ENCODE data around the gene TULP4. TPM values are rescaled to one million over a fixed set of nuclear protein-coding genes. Genes with fewer than 3 reads are reported as not detected.

Gene TULP4, protein sequence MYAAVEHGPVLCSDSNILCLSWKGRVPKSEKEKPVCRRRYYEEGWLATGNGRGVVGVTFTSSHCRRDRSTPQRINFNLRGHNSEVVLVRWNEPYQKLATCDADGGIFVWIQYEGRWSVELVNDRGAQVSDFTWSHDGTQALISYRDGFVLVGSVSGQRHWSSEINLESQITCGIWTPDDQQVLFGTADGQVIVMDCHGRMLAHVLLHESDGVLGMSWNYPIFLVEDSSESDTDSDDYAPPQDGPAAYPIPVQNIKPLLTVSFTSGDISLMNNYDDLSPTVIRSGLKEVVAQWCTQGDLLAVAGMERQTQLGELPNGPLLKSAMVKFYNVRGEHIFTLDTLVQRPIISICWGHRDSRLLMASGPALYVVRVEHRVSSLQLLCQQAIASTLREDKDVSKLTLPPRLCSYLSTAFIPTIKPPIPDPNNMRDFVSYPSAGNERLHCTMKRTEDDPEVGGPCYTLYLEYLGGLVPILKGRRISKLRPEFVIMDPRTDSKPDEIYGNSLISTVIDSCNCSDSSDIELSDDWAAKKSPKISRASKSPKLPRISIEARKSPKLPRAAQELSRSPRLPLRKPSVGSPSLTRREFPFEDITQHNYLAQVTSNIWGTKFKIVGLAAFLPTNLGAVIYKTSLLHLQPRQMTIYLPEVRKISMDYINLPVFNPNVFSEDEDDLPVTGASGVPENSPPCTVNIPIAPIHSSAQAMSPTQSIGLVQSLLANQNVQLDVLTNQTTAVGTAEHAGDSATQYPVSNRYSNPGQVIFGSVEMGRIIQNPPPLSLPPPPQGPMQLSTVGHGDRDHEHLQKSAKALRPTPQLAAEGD (N-terminal part only)
- 19.5 TPM for polyA plus RNA-seq (2013, experiment 1 of 2)
- 17.6 TPM for polyA plus RNA-seq (2013, experiment 2 of 2)

- DNase-seq: no peak
- Histone ChIP-seq H3K14ac (ENCODE audit: low read length in 2 of 2) (no peak within 1 kb of the TSS), H2BK5ac (ENCODE audit: low read depth, low read length, poor library complexity, severe bottlenecking) (no peak within 1 kb of the TSS), H2BK120ac (ENCODE audit: low read depth, low read length) (no peak within 1 kb of the TSS), H3K9me3 (ENCODE audit: control insufficient read depth, low read length) (peaks cover 4% of the 10 kb centered on the region), H3K9ac (ENCODE audit: low read length) (no peak within 1 kb of the TSS), H2AK5ac (ENCODE audit: low read length, severe bottlenecking) (no peak within 1 kb of the TSS), H3K27ac (ENCODE audit: low read length, poor library complexity, severe bottlenecking) (no peak within 1 kb of the TSS), H2BK12ac (ENCODE audit: low read length in 2 of 2) (no peak within 1 kb of the TSS), H3K27me3 (ENCODE audit: control insufficient read depth in 1 of 2, insufficient read depth in 1 of 2, low read length in 2 of 2) (no peaks in the 10 kb centered on the region), H4K91ac (ENCODE audit: low read length) (no peak within 1 kb of the TSS), H3K4me2 (ENCODE audit: low read length, poor library complexity, severe bottlenecking) (no peak within 1 kb of the TSS), H3K79me1 (replicated peaks; ENCODE audit: low read length, poor library complexity, severe bottlenecking) (peaks cover 19% of the 10 kb centered on the region), H3K18ac (ENCODE audit: low read depth in 1 of 2, low read length in 2 of 2) (no peak within 1 kb of the TSS), H3K4ac (ENCODE audit: low read depth in 1 of 2, low read length in 2 of 2) (no peak within 1 kb of the TSS), H4K8ac (ENCODE audit: low read length) (no peak within 1 kb of the TSS), H2BK15ac (ENCODE audit: low read depth, poor library complexity, severe bottlenecking) (no peak within 1 kb of the TSS), H3K4me3 (ENCODE audit: insufficient read depth in 1 of 2, low read depth in 1 of 2, low read length in 2 of 2) (no peak within 1 kb of the TSS), H3K4me1 (ENCODE audit: control insufficient read depth, insufficient read depth, low read depth, low read length) (no peaks in the 10 kb centered on the region), H2AFZ (ENCODE audit: low read depth, low read length) (no peak within 1 kb of the TSS), H3K36me3 (ENCODE audit: control insufficient read depth in 1 of 2, insufficient read depth in 2 of 2, low read depth in 1 of 2, low read length in 2 of 2) (peaks cover 12 to 41% of the 10 kb centered on the region in 2 experiments), H3K23ac (ENCODE audit: low read length in 2 of 2) (no peak within 1 kb of the TSS)
- WGBS: 81% methylated on average over 6 of the region's 6 CpGs
These were observed at the start of gene TULP4 for GRCh38 chr6:158312165-158312564. TSS of gene TULP4 (plus strand) at chr6:158312465. CDS start at chr6:158314017, 1,552 bp downstream.

GRCh38 chr6:158262755-158263154 lies 49.5 kb upstream of the TULP4 start:
- no peak overlapping the region for H4K91ac ChIP-seq (ENCODE audit: low read length)
- H3K14ac ChIP-seq (ENCODE audit: low read length in 2 of 2): no peak overlapping the region

GRCh38 chr6:158264180-158264579 lies 48.1 kb upstream of the TULP4 start:
- Histone ChIP-seq H2BK12ac (ENCODE audit: low read length in 2 of 2) (no peak overlapping the region), H2BK120ac (ENCODE audit: low read depth, low read length) (no peak overlapping the region), H3K4ac (ENCODE audit: low read depth in 1 of 2, low read length in 2 of 2) (no peak overlapping the region), H4K8ac (ENCODE audit: low read length) (no peak overlapping the region), H3K4me3 (ENCODE audit: insufficient read depth in 1 of 2, low read depth in 1 of 2, low read length in 2 of 2) (no peak overlapping the region), H3K18ac (ENCODE audit: low read depth in 1 of 2, low read length in 2 of 2) (no peak overlapping the region), H3K9ac (ENCODE audit: low read length) (no peak overlapping the region), H2BK15ac (ENCODE audit: low read depth, poor library complexity, severe bottlenecking) (no peak overlapping the region), H2BK5ac (ENCODE audit: low read depth, low read length, poor library complexity, severe bottlenecking) (no peak overlapping the region), H3K4me2 (ENCODE audit: low read length, poor library complexity, severe bottlenecking) (no peak overlapping the region), H3K79me1 (replicated peaks; ENCODE audit: low read length, poor library complexity, severe bottlenecking) (peaks cover 35% of the 10 kb centered on the region), H3K27ac (ENCODE audit: low read length, poor library complexity, severe bottlenecking) (no peak overlapping the region), H2AFZ (ENCODE audit: low read depth, low read length) (no peak overlapping the region), H3K9me3 (ENCODE audit: control insufficient read depth, low read length) (no peaks in the 10 kb centered on the region), H3K4me1 (ENCODE audit: control insufficient read depth, insufficient read depth, low read depth, low read length) (no peaks in the 10 kb centered on the region), H3K36me3 (ENCODE audit: control insufficient read depth in 1 of 2, insufficient read depth in 2 of 2, low read depth in 1 of 2, low read length in 2 of 2) (peaks cover 0 to 6% of the 10 kb centered on the region in 2 experiments), H3K23ac (ENCODE audit: low read length in 2 of 2) (no peak overlapping the region), H3K14ac (ENCODE audit: low read length in 2 of 2) (no peak overlapping the region), H4K91ac (ENCODE audit: low read length) (no peak overlapping the region), H2AK5ac (ENCODE audit: low read length, severe bottlenecking) (no peak overlapping the region), H3K27me3 (ENCODE audit: control insufficient read depth in 1 of 2, insufficient read depth in 1 of 2, low read length in 2 of 2) (no peaks in the 10 kb centered on the region)
- 98% methylated on average over 9 of the region's 10 CpGs for WGBS
- no peak for DNase-seq

More at GRCh38 chr6:158262755-158263154, 49.5 kb upstream of the TULP4 start:
- Histone ChIP-seq H2AK5ac (ENCODE audit: low read length, severe bottlenecking) (no peak overlapping the region), H3K18ac (ENCODE audit: low read depth in 1 of 2, low read length in 2 of 2) (no peak overlapping the region), H4K8ac (ENCODE audit: low read length) (no peak overlapping the region), H3K9ac (ENCODE audit: low read length) (no peak overlapping the region), H3K27me3 (ENCODE audit: control insufficient read depth in 1 of 2, insufficient read depth in 1 of 2, low read length in 2 of 2) (no peaks in the 10 kb centered on the region), H3K27ac (ENCODE audit: low read length, poor library complexity, severe bottlenecking) (no peak overlapping the region), H2AFZ (ENCODE audit: low read depth, low read length) (no peak overlapping the region), H2BK120ac (ENCODE audit: low read depth, low read length) (no peak overlapping the region), H3K4me2 (ENCODE audit: low read length, poor library complexity, severe bottlenecking) (no peak overlapping the region), H3K4ac (ENCODE audit: low read depth in 1 of 2, low read length in 2 of 2) (no peak overlapping the region), H2BK15ac (ENCODE audit: low read depth, poor library complexity, severe bottlenecking) (no peak overlapping the region), H2BK12ac (ENCODE audit: low read length in 2 of 2) (no peak overlapping the region), H3K23ac (ENCODE audit: low read length in 2 of 2) (no peak overlapping the region), H3K79me1 (replicated peaks; ENCODE audit: low read length, poor library complexity, severe bottlenecking) (peaks cover 40% of the 10 kb centered on the region), H3K9me3 (ENCODE audit: control insufficient read depth, low read length) (no peaks in the 10 kb centered on the region), H2BK5ac (ENCODE audit: low read depth, low read length, poor library complexity, severe bottlenecking) (no peak overlapping the region), H3K36me3 (ENCODE audit: control insufficient read depth in 1 of 2, insufficient read depth in 2 of 2, low read depth in 1 of 2, low read length in 2 of 2) (peaks cover 0 to 6% of the 10 kb centered on the region in 2 experiments), H3K4me1 (ENCODE audit: control insufficient read depth, insufficient read depth, low read depth, low read length) (no peaks in the 10 kb centered on the region), H3K4me3 (ENCODE audit: insufficient read depth in 1 of 2, low read depth in 1 of 2, low read length in 2 of 2) (no peak overlapping the region)
- DNase-seq: no peak
- 95% methylated on average over 3 of the region's 5 CpGs for WGBS

- Histone ChIP-seq H3K23ac (ENCODE audit: low read length in 2 of 2) (no peak overlapping the region), H2AK5ac (ENCODE audit: low read length, severe bottlenecking) (no peak overlapping the region), H3K4ac (ENCODE audit: low read depth in 1 of 2, low read length in 2 of 2) (no peak overlapping the region), H2BK15ac (ENCODE audit: low read depth, poor library complexity, severe bottlenecking) (no peak overlapping the region), H3K27ac (ENCODE audit: low read length, poor library complexity, severe bottlenecking) (no peak overlapping the region), H3K9me3 (ENCODE audit: control insufficient read depth, low read length) (no peaks in the 10 kb centered on the region), H3K4me1 (ENCODE audit: control insufficient read depth, insufficient read depth, low read depth, low read length) (no peaks in the 10 kb centered on the region), H4K8ac (ENCODE audit: low read length) (no peak overlapping the region), H2BK120ac (ENCODE audit: low read depth, low read length) (no peak overlapping the region), H3K27me3 (ENCODE audit: control insufficient read depth in 1 of 2, insufficient read depth in 1 of 2, low read length in 2 of 2) (no peaks in the 10 kb centered on the region), H3K79me1 (replicated peaks; ENCODE audit: low read length, poor library complexity, severe bottlenecking) (peaks cover 33% of the 10 kb centered on the region), H3K4me2 (ENCODE audit: low read length, poor library complexity, severe bottlenecking) (no peak overlapping the region), H4K91ac (ENCODE audit: low read length) (no peak overlapping the region), H2BK5ac (ENCODE audit: low read depth, low read length, poor library complexity, severe bottlenecking) (no peak overlapping the region), H3K9ac (ENCODE audit: low read length) (no peak overlapping the region), H2AFZ (ENCODE audit: low read depth, low read length) (no peak overlapping the region), H3K14ac (ENCODE audit: low read length in 2 of 2) (no peak overlapping the region), H3K18ac (ENCODE audit: low read depth in 1 of 2, low read length in 2 of 2) (no peak overlapping the region), H3K4me3 (ENCODE audit: insufficient read depth in 1 of 2, low read depth in 1 of 2, low read length in 2 of 2) (no peak overlapping the region), H3K36me3 (ENCODE audit: control insufficient read depth in 1 of 2, insufficient read depth in 2 of 2, low read depth in 1 of 2, low read length in 2 of 2) (peaks cover 0 to 6% of the 10 kb centered on the region in 2 experiments), H2BK12ac (ENCODE audit: low read length in 2 of 2) (no peak overlapping the region)
- WGBS: 96% methylated on average over 9 of the region's 9 CpGs
- no peak for DNase-seq
These were observed 46.1 kb upstream of the TULP4 start for GRCh38 chr6:158266131-158266530.
